ENCODE results near the gene GSS.
"Not testable (repeated sequence)": the region's sequence is repeated elsewhere in the genome, so short reads cannot be mapped to it uniquely, and the experiment has no call there.

GSS gene

DNA sequence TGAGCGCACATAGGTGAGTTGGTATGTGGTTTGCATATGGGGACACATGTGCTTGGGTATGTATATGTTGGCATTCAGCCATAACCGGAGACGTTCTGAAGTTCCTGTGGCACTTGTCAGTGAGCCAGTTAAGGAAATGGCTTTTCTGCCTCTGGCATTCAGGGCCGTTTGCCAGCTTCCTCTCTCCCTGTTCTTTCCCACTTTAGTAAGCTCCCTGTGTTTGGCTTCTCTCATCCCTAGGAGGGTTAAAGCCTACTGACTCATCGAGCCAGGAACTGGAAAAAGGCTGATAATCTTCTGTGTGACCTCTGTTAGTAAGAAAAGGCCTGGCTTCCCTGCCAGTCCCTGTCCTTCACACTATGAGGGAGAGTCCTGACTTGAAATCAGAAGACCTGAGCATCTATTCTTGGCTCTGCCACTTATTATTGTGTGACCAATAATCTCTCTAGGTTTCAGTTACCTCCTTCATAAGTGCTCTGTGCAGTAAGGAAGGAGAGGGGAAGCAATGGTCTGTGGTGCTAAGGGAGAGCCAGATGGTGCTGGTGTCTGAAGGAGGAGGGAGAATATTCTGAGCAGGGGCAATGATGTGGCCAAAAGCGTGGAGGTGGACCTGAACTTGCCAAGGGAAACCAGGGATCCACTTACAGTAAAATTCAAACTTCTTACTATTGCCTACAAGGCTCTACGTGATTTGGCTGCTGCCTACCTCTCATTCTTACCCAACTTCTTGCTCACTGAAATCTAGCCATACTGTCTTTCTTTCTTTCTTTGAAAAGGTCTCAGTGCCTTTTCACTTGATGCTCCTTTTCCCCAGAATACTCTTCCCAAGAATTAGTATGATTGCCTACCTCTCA, 47.8 kb downstream of the GSS start:
- no peak for DNase-seq (ENCODE audit: low read depth in 2 of 2)

DNA sequence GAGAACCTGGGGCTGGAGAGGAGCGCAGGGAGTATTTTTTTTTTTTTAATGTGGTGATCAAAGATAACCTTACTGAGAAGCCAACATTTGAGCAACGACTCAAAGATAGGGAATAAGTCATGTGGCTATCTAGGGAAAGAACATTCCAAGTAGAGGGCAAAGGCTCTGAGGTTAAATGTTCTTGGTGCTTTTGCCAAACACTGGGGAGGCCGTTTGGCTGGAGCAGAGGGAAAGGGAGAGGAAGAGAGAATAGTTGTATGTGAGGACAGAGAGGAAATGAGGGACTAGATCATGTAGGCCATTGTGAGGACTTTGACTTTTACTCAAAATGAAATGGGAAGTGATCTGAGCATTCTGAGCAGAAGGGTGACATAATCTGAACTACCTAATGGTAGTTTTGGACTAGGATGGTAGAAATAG, 51.4 kb downstream of the GSS start:
- DNase-seq (ENCODE audit: low read depth in 2 of 2) = no peak

DNA sequence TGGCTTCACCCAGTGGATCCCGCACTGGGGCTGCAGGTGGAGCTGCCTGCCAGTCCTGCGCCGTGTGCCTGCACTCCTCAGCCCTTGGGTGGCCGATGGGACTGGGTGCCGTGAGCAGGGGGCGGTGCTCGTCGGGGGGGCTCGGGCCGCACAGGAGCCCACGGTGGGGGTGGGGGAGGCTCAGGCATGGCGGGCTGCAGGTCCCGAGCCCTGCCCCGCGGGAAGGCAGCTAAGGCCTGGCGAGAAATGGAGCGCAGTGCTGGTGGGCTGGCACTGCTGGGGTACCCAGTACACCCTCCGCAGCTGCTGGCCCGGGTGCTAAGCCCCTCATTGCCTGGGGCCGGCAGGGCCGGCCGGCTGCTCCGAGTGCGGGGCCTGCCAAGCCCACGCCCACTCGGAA, 56.9 kb downstream of the GSS start:
- DNase-seq (ENCODE audit: low read depth in 2 of 2) = not testable (repeated sequence)

DNA sequence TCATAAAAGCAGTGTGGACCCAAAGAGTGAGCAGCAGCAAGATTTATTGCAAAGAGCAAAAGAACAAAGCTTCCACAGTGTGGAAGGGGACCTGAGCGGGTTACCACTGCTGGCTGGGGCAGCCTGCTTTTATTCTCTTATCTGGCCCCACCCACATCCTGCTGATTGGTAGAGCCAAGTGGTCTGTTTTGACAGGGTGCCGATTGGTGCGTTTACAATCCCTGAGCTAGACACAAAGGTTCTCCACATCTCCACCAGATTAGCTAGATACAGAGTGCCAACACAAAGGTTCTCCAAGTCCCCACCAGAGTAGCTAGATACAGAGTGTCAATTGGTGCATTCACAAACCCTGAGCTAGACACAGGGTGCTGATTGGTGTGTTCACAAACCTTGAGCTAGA, 57.5 kb downstream of the GSS start:
- not testable (repeated sequence) for DNase-seq (ENCODE audit: low read depth in 2 of 2)

DNA sequence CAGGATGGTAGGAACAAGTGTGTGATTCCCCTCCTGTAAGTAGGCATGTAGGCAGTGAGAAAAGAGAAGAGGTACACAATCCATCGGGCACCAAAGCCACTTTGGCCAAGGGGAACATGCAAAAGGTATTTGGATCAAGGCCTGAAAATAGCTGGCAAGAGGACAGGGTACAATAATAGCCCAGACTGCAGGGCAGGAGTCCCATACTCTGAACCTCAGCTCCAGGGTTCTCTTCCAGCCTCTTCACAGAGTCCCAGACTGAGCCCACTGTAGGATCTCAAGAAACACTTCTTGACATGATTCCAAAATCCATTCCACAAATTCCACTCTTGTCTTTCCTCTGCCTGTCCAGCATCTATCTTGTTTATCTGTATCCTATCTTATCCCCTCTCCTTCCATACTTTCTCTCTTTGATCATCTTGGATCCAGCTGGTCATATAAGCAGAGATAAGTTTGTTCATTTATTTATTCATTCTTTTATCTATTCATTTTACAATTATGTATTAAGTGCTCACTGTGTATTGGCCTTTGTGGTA, 59.5 kb downstream of the GSS start:
- no peak for DNase-seq (ENCODE audit: low read depth in 2 of 2)

DNA sequence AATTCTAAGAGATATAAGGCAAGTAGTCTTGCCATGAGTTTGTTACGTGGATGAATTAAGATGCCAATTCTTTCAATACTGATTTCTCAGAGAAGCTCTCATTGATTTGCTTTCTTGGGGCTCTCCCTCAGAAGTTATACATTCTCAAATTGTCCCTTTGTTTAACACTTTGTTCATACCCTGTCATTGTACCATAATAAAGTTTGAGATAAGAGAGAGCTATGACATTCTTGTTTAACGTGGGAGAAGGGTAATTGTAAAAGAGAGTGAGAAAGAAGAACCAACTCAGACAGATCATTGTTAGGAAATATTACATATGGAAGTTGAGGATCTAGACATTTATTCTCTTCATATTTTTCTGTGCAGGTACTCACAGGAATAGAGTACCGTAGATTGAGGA, 60.1 kb downstream of the GSS start:
- no peak for DNase-seq (ENCODE audit: low read depth in 2 of 2)

DNA sequence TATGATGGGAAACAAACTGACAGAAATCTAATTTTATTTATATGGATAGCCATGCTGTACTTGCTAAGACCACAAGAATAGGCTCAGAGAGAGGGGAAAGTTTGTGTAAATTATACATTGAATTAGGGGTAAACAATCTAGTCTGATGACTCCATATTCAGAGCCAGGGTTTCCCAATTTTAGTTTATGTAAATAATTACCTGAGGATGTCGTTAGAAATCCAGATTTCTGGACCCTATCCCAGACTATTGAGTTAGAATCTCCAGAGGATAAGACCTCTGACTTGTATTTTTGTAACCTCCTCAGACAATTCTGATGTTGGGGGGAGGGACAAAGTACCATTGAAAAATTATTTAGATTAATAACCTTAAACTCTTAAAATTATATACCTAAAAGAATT, 60.9 kb downstream of the GSS start:
- no peak for DNase-seq (ENCODE audit: low read depth in 2 of 2)

DNA sequence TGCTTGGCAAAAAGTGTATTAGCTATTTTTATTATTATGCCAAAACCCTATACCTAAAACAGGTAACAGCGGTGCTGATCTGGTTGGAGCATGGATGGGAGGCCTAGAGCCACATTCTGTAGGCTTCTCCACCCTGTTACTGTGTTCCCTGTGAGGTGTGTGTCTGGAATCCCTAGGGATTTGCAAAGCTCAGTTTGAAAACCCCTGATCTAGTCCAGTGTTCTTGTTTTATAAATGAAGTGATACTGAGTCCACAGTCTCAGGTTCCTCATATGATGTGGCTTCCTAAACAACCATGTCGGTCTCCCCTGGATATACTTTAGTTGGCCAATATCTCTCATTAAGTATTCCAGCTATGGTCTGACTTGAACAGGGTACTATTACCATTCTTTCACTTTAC, 62.9 kb downstream of the GSS start:
- DNase-seq (ENCODE audit: low read depth in 2 of 2) = no peak

DNA sequence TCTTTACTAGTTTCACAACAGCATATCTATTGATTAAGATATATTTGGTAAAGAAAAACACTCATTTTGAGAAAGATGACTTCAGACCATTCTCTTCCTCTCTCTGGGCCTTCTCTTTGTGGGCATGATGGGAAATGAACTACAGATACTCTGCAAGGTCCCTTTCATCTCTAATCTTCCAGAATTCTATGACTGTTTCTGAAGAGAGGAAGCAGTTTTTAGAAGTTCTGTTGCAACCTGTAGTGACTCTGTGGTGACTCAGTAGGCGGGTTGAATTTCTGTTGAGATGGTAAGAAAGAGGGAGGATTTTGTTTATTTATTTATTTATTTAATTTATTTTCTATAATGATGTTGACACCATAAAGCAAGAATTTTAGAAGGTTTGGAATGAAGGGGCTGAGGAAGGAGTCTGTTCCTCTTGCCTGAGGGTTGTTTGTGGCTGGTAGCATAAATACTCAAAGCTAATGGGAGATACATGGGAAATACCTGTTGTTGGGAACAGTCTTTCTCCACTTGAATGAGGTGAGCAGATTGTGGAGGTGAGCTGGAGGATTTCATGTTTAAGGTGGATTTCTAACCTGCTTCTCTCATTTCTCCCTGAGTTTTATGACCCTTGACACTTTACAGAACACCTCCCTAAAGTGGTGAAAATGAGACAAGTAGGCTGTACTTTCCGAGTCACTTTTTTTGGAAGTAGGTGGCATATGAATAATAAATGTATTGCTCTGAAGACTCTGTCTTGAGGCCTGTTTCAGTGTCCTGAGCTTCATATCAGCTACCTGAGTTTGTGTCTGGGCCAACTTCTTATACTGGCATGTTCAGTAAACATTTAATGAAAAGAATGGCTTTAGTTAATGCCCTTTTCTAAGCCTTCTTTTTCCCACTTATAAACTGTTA, 64.2 kb downstream of the GSS start:
- DNase-seq (ENCODE audit: low read depth in 2 of 2) = no peak

DNA sequence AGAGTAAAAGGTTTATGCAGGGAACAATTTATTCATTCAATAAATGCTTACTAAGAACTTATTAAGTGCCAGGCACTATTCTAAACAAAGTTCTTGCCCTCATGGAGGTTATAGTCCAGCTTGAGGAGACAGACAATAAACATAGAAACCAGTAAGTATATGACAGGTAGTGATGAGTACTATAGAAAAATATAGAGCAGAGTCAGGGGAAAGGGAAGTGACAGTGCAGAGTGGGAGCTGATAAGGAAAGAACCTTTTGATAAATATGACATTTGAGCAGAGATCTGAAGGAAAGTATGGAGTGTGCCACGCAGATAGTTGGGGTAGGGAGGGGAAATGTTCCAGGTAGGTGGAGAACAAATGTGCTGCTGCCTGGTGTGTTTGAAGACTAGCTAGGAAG, 67.1 kb downstream of the GSS start:
- no peak for DNase-seq (ENCODE audit: low read depth in 2 of 2)

DNA sequence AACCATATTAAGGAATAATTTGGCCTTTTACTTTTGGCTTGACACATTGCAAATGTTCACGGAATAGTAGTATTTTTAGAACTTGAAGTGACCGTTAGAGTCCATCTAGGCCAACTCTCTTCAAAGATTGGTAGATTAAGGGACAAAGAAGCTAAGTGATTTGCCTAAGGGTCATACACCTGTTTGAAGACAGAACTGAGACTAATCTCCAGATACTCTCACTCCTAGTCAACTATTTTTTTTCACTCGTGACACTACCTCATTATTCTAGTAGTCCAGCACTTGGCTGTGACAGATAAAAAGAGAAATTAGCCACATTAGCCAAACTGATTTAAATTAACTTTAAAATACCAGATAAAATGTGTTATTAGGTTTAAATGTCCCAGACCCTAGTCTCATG, 68.6 kb downstream of the GSS start:
- no peak for DNase-seq (ENCODE audit: low read depth in 2 of 2)

DNA sequence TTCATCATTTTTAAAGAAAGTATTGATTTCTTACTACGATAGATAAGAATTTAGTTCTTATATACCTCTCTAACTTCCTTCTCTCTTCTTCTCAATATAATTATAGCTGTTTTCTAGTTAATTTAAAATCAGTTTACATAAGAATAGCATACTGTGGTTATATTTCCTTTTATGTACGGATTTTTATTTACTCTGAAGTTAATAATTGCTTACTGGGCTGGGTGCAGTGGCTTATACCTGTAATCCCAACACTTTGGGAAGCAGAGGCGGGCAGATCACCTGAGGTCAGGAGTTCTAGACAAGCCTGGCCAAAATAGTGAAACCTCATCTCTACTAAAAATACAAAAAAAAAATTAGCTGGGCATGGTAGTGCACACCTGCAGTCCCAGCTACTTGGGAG, 69.5 kb downstream of the GSS start:
- no peak for DNase-seq (ENCODE audit: low read depth in 2 of 2)

DNA sequence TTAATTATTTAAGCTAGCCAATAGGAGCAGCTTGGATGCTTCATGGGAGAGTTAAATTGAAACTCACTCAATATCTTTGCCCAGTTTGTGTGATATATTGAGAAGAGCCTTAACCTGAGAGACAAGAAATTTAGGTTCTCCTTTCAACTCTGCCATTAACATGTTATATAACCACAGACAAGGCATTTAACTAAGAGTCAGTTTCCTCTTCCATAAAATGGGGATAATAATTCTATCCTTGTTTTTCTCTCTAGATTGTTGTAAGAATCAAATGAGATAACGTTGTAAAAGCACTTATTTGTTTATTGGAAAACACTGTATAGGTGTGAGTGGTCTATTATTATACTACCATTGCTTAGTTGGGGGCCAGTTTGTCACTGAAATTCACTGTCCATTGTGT, 71.3 kb downstream of the GSS start:
- DNase-seq (ENCODE audit: low read depth in 2 of 2) = no peak

DNA sequence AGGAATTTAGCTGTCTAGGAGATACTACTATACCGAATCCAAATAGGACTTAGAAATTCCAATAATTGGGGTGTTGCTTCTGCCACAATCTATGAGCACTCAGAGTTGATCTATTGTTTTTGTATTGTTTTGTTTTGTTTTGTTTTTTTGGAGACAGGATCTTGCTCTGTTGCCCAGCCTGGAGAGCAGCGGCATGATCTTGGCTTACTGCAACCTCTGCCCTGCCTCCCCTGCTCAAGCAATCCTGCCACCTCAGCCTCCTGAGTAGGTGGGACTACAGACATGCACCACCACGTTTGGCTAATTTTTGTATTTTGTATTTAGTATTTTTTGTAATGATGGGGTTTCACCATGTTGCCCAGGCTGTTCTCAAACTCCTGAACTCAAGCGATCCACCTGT, 71.8 kb downstream of the GSS start:
- DNase-seq (ENCODE audit: low read depth in 2 of 2) = no peak

DNA sequence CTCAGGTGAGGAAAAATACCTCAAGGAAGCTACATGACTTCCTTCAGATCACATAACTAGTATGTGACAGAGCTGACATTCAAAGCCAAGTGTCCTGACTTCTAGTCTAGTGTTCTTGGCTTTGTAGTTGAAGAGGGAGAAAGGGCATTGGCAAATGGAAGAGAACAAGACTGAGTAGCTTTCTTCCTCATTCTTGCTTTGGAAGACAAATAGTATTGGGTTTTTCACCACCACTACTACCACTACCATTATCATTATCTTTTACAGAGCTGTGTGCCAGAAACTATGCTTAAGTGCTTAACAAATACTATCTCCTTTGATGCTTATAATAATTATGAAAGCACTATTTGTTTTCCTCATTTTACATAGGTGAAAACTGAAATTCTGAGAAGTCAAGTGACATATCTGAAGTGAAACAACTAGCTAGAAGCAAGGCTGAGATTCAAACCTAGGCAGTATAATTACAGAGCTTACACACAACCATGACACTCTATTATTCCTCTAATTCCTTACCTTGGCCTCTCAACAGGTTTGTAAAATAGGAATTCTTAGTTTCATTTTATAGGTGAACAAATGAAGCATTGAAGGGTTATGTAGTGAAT, 72.4 kb downstream of the GSS start:
- DNase-seq (ENCODE audit: low read depth in 2 of 2) = no peak

DNA sequence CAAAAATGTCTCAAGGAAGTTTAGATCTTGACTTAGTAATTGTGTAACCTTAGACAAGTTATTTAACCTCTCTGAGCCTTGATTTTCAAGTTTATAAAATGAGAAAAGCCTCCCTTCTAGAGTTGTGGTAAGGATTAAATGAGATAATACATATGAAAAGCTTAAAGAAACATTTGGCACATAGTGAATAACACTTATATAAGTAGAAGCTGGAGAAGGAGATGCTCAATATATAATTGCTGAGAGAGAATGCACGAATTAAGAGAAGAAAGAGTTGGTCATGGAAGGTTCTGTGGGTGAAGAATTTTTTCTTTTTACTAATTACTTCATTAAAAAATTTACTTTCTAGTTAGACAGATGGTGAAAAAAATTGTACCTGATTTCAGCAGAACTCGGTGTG, 73.9 kb downstream of the GSS start:
- DNase-seq (ENCODE audit: low read depth in 2 of 2) = no peak

DNA sequence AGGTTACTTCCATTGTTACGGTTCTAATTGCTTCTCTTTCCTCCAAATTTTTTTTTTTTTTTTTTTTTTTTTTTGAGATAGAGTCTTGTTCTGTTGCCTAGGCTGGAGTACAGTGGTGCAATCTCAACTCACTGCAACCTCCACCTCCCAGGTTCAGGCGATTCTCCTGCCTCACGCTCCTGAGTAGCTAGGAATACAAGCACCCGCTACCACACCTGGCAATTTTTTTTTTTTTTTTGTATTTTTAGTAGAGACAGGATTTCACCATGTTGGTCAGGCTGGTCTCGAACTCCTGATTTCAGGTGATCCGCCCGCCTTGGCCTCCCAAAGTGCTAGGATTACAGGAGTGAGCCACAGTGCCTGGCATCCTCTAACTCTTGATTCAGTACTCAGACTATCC, 74.6 kb downstream of the GSS start:
- not testable (repeated sequence) for DNase-seq (ENCODE audit: low read depth in 2 of 2)

DNA sequence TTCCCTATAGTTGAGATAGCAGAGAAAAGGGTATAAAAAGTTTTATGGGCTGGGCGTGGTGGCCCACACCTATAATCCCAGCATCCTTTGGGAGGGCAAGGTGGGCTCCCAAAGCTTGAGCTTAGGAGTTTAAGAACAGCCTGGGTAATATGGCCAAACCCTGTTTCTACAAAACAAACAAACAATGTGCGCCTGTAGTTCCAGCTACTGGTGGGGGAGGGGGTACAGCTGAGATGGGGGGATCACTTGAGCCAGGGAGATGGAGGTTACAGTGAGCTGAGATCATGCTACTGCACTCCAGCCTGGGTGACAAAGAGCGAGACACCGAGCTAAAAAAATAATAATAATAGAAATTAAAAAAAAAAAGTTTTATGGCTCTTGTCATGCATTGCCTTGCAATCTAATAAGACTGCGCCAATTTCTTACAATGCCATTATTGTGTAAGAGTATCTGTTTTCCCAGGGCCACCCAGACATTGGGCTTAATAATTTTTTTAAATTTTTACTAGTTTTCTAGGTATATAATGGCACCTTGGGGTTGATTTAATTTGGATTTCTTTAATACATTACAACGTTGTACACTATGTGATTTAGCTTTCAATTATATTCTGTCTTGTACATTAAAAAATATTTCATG, 75.3 kb downstream of the GSS start:
- DNase-seq (ENCODE audit: low read depth in 2 of 2) = no peak
